IMR-90 (cell line): ENCODE data around the gene F10. TPM values are rescaled to one million over a fixed set of nuclear protein-coding genes. Genes with fewer than 3 reads are reported as not detected.
A peak's percentile ranks its signal among the peaks of the same experiment; 100 is the strongest.

Experiments
- ATAC-seq: fragments of 200-7000 bp; cut with Tn5 transposase; 2 replicates; pipeline ENCODE4 v1.9.1; 2020; ENCODE audit warnings: low read depth, mild to moderate bottlenecking, moderate library complexity
- BruUV-seq: library from RNA; stranded (reverse); fragments of 400-500 nt; replicated peaks from 2 replicates; lab custom pipeline; 2021; lab: Mats Ljungman, UMichigan
- CTCF ChIA-PET: fragments of 300-600 bp; formaldehyde crosslinking; extraction: SDS; loops from one replicate; lab custom pipeline; 2021; ENCODE audit warnings: antibody characterized with exemption; lab: Yijun Ruan, JAX
- POLR2A ChIA-PET: fragments of 300-600 bp; sonication (Branson Sonifier 250); formaldehyde crosslinking; loops from one replicate; lab custom pipeline; 2022; ENCODE audit warnings: antibody characterized with exemption; ENCODE audit not compliant: unreplicated experiment; lab: Charles Lee
- DNase-seq: peaks from one replicate; pipeline ENCODE4 v3.0.0; 2013
- H2AFZ ChIP-seq: replicated peaks from 2 replicates; pipeline ENCODE3; 2013; ENCODE audit warnings: low read length, mild to moderate bottlenecking; ENCODE audit not compliant: poor library complexity
- H2AK5ac ChIP-seq: 2 replicates; pipeline ENCODE4 v1.6.1; 2013; ENCODE audit warnings: low read depth, low read length, inconsistent platforms
- H2AK9ac ChIP-seq: replicated peaks from 2 replicates; pipeline ENCODE3; 2013; ENCODE audit warnings: mild to moderate bottlenecking, low read depth, low read length, moderate library complexity; ENCODE audit not compliant: poor library complexity
- H2BK120ac ChIP-seq: 2 replicates; pipeline ENCODE4 v1.6.1; 2013; ENCODE audit warnings: low read depth, low read length, inconsistent platforms
- H2BK15ac ChIP-seq: 3 replicates; pipeline ENCODE4 v1.6.1; 2013; ENCODE audit warnings: low read depth, low read length, inconsistent platforms
- H2BK20ac ChIP-seq: 2 replicates; pipeline ENCODE4 v1.6.1; 2013; ENCODE audit warnings: low read depth, mild to moderate bottlenecking, inconsistent platforms, low read length, moderate library complexity
- H2BK5ac ChIP-seq: 2 replicates; pipeline ENCODE4 v1.6.1; 2013; ENCODE audit warnings: mild to moderate bottlenecking, low read depth, low read length, inconsistent platforms; ENCODE audit not compliant: poor library complexity, severe bottlenecking
- H3K14ac ChIP-seq: replicated peaks from 2 replicates; pipeline ENCODE4 v1.6.1; 2013; ENCODE audit warnings: low read depth, low read length, inconsistent platforms
- H3K18ac ChIP-seq: 2 replicates; pipeline ENCODE4 v1.6.1; 2013; ENCODE audit warnings: low read depth, low read length, control low read depth
- H3K23ac ChIP-seq: 2 replicates; pipeline ENCODE4 v1.6.1; 2013; ENCODE audit warnings: low read depth, low read length, inconsistent platforms
- H3K27ac ChIP-seq: 2 replicates; pipeline ENCODE4 v1.5.1; 2013; ENCODE audit warnings: mild to moderate bottlenecking, control low read depth, low read length; ENCODE audit not compliant: insufficient read depth
- H3K27me3 ChIP-seq: 2 replicates; pipeline ENCODE4 v1.6.1; 2013; ENCODE audit warnings: low read length; ENCODE audit not compliant: control insufficient read depth, insufficient read depth
- H3K36me3 ChIP-seq: 2 replicates; pipeline ENCODE4 v1.6.1; 2013; ENCODE audit warnings: low read length, mixed read lengths; ENCODE audit not compliant: control insufficient read depth, insufficient read depth
- H3K4ac ChIP-seq: 2 replicates; pipeline ENCODE4 v1.6.1; 2013; ENCODE audit warnings: low read depth, low read length, inconsistent platforms
- H3K4me1 ChIP-seq: 2 replicates; pipeline ENCODE4 v1.6.1; 2013; ENCODE audit warnings: low read length, mixed read lengths; ENCODE audit not compliant: control insufficient read depth, insufficient read depth
- H3K4me2 ChIP-seq: 2 replicates; pipeline ENCODE4 v1.6.1; 2013; ENCODE audit warnings: low read depth, mild to moderate bottlenecking, control low read depth, low read length, moderate library complexity
- H3K4me3 ChIP-seq: 2 replicates; pipeline ENCODE4 v1.5.1; 2013; ENCODE audit warnings: low read depth, mild to moderate bottlenecking, control low read depth, low read length, moderate library complexity; ENCODE audit not compliant: insufficient read depth
- H3K56ac ChIP-seq: 2 replicates; pipeline ENCODE4 v1.6.1; 2013; ENCODE audit warnings: low read length, inconsistent platforms; ENCODE audit not compliant: insufficient read depth; ENCODE audit errors: extremely low read depth
- H3K79me1 ChIP-seq, 2 experiments: 2 replicates each; pipeline ENCODE4 v1.6.1; 2013; ENCODE audit warnings: low read length in 2 of 2, inconsistent platforms in 1 of 2, low read depth in 1 of 2
- H3K9ac ChIP-seq: 2 replicates; pipeline ENCODE4 v1.6.1; 2013; ENCODE audit warnings: low read depth, low read length, control low read depth
- H3K9me1 ChIP-seq: 2 replicates; pipeline ENCODE4 v1.6.1; 2013; ENCODE audit warnings: low read length, inconsistent platforms; ENCODE audit not compliant: insufficient read depth
- H3K9me3 ChIP-seq: 2 replicates; pipeline ENCODE4 v1.6.1; 2013; ENCODE audit warnings: low read length; ENCODE audit not compliant: control insufficient read depth, insufficient read depth
- H4K20me1 ChIP-seq: 2 replicates; pipeline ENCODE4 v1.6.1; 2013; ENCODE audit warnings: low read length, inconsistent platforms; ENCODE audit not compliant: insufficient read depth
- H4K5ac ChIP-seq: 2 replicates; pipeline ENCODE4 v1.6.1; 2013; ENCODE audit warnings: mild to moderate bottlenecking, low read depth, low read length, control low read depth
- H4K8ac ChIP-seq, 2 experiments: 2 replicates each; pipeline ENCODE4 v1.6.1; 2013; ENCODE audit warnings: low read depth in 2 of 2, low read length in 2 of 2, control low read depth in 1 of 2, inconsistent platforms in 1 of 2
- H4K91ac ChIP-seq: 2 replicates; pipeline ENCODE4 v1.6.1; 2013; ENCODE audit warnings: low read depth, low read length, inconsistent platforms; ENCODE audit not compliant: insufficient read depth
- BHLHE40 ChIP-seq: fragments of 150-350 bp; IDR thresholded peaks from 2 replicates; pipeline ENCODE4 v1.6.1; 2016; ENCODE audit warnings: mild to moderate bottlenecking, low read depth, low read length
- CEBPB ChIP-seq: IDR thresholded peaks from 2 replicates; pipeline ENCODE4 v1.6.1; 2012; ENCODE audit warnings: low read depth, low read length, improper control_type of control experiment
- CHD1 ChIP-seq: IDR thresholded peaks from 2 replicates; pipeline ENCODE4 v1.6.1; 2012; ENCODE audit warnings: low read depth, low read length, improper control_type of control experiment
- CTCF ChIP-seq: conservative IDR thresholded peaks from 2 replicates; pipeline ENCODE4 v1.5.1; 2012; ENCODE audit warnings: mild to moderate bottlenecking, low read depth, low read length, improper control_type of control experiment
- ELK1 ChIP-seq: fragments of 150-350 bp; IDR thresholded peaks from 2 replicates; pipeline ENCODE4 v1.6.1; 2016; ENCODE audit warnings: low read depth, mild to moderate bottlenecking, low read length, moderate library complexity, borderline replicate concordance
- FOS ChIP-seq: fragments of 150-350 bp; IDR thresholded peaks from 2 replicates; pipeline ENCODE4 v1.6.1; 2016; ENCODE audit warnings: low read depth, low read length
- MAFK ChIP-seq: IDR thresholded peaks from 2 replicates; pipeline ENCODE4 v1.6.1; 2012; ENCODE audit warnings: low read depth, low read length, improper control_type of control experiment
- MAZ ChIP-seq: IDR thresholded peaks from 2 replicates; pipeline ENCODE4 v1.6.1; 2012; ENCODE audit warnings: low read depth, mild to moderate bottlenecking, low read length, improper control_type of control experiment, moderate library complexity, borderline replicate concordance
- MXI1 ChIP-seq: IDR thresholded peaks from 2 replicates; pipeline ENCODE4 v1.6.1; 2012; ENCODE audit warnings: low read depth, mild to moderate bottlenecking, low read length, moderate library complexity, borderline replicate concordance
- NFE2L2 ChIP-seq: fragments of 150-350 bp; IDR thresholded peaks from 2 replicates; pipeline ENCODE4 v1.6.1; 2016; ENCODE audit warnings: low read depth, mild to moderate bottlenecking, low read length
- POLR2A ChIP-seq: IDR thresholded peaks from 2 replicates; pipeline ENCODE4 v1.6.1; 2012; ENCODE audit warnings: mild to moderate bottlenecking, low read depth, low read length
- RCOR1 ChIP-seq: IDR thresholded peaks from 2 replicates; pipeline ENCODE4 v1.6.1; 2012; ENCODE audit warnings: mild to moderate bottlenecking, low read length, improper control_type of control experiment; ENCODE audit not compliant: insufficient replicate concordance
- RFX5 ChIP-seq: IDR thresholded peaks from 2 replicates; pipeline ENCODE4 v1.8.0; 2012; ENCODE audit warnings: low read depth, mild to moderate bottlenecking, low read length, moderate library complexity
- SMC3 ChIP-seq: fragments of 150-350 bp; IDR thresholded peaks from 2 replicates; pipeline ENCODE4 v1.6.1; 2016; ENCODE audit warnings: low read depth, mild to moderate bottlenecking, antibody characterized with exemption, low read length, moderate library complexity
- WGBS, 2 experiments: methylation state at CpG; one replicate each; pipeline versions ENCODE4 v1.1.5 to v1.1.7; 2013; ENCODE audit warnings: missing lambda C conversion rate in 2 of 2; ENCODE audit not compliant: insufficient read length in 1 of 2; ENCODE audit errors: extremely low coverage in 2 of 2; 5-methylcytosine and 5-hydroxymethylcytosine counted together
- dilution Hi-C: fragments of 300-500 bp; cut with HindIII; formaldehyde crosslinking; loops from one replicate; pipeline ENCODE4 v1.14.3; 2018; ENCODE audit warnings: low sequenced_read_pairs; ENCODE audit not compliant: unreplicated experiment
- in situ Hi-C: fragments of 300-500 bp; cut with MboI; formaldehyde crosslinking; loops from 3 replicates; pipeline ENCODE4 v1.14.3; 2019; ENCODE audit warnings: low sequenced_read_pairs, inconsistent platforms, mixed read lengths
- intact Hi-C: fragments of 100-400 bp; cut with micrococcal nuclease; formaldehyde crosslinking; loops from 2 replicates; pipeline ENCODE4 v1.10.0; 2022
- polyA plus RNA-seq, 3 experiments: library from polyadenylated mRNA; depleted of rRNA; stranded (reverse); fragments of >200 nt; gene quantifications; 2 replicates each; pipeline ENCODE4 v1.2.3, GENCODE V29; 2012; ENCODE audit warnings: low replicate concordance in 1 of 3
- total RNA-seq: library from RNA; depleted of rRNA; stranded (reverse); fragments of >200 nt; gene quantifications from 2 replicates; pipeline ENCODE4 v1.2.3, GENCODE V29; 2012

F10 gene
- total and polyA plus RNA-seq, 2 of the 4 experiments (the other 2 are of a cell fraction), result 9.1 to 19.5 TPM

DNA sequence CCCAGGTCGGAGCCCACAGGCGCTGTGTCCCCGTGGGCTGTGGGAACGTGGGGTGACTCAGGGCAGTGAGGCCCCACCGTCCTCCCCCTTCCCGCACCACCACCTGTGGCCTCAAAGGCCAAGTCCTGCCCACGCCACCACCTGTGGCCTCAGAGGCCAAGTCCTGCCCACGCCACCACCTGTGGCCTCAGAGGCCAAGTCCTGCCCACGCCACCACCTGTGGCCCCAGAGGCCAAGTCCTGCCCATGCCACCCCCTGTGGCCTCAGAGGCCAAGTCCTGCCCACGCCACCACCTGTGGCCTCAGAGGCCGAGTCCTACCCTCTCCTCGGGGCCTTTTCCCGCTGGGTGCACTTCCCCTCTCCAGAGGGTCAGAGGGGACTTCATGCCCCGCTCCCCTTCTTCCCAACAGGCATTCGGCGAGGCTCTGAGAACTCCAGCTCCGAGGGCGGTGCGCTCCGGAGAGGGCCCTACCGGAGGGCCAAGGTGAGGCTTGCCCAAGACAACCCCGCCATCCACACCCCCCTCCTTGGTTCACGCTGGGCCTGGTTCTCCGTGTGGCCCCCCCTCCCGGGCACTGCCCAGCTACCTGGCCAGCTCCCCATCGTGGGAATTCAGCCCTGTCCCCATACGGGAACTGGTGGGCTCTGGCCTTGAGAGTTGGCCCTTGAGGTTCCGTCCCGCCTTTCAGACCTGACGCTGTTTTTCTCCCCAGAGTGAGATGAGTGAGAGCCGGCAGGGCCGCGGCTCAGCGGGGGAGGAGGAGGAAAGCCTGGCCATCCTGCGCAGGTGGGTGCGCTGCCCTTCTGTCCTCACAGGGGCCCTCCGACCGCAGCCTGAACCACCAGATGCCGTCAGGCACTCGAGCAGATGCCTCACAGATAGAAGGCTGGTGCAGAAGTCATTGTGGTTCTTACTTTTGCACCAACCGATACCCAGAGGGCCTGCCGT lies 44.4 kb upstream of the F10 start:
- Histone ChIP-seq H2BK5ac (no peak overlapping the region), H3K9ac (no peak overlapping the region), H2AK9ac (no peak overlapping the region), H2BK120ac (no peak overlapping the region), H2BK20ac (no peak overlapping the region), H3K4me1 (no peaks in the 10 kb centered on the region; the same call in 1 of the 2 replicates), H2AFZ (peak overlapping the region; percentile 8), H3K9me1 (no peaks in the 10 kb centered on the region), H3K4me2 (no peak overlapping the region), H2AK5ac (no peak overlapping the region), H4K5ac (no peak overlapping the region), H3K36me3 (no peaks in the 10 kb centered on the region), H3K4ac (no peak overlapping the region), H4K20me1 (no peaks in the 10 kb centered on the region), H3K79me1 (no peaks in the 10 kb centered on the region), H4K8ac (no peak overlapping the region), H2BK15ac (no peak overlapping the region), H4K91ac (no peak overlapping the region), H3K14ac (no peak overlapping the region), H3K4me3 (no peak overlapping the region), H3K18ac (no peak overlapping the region), H3K23ac (no peak overlapping the region), H3K9me3 (no peaks in the 10 kb centered on the region), H3K27ac (no peak overlapping the region), H3K56ac (no peak overlapping the region), H3K27me3 (peaks cover 25% of the 10 kb centered on the region)
- CTCF ChIA-PET, result no interaction called here
- ATAC-seq (no peak), DNase-seq (no peak)
- BruUV-seq, result no TSS peak
- no peak for TF ChIP-seq BHLHE40
- TF ChIP-seq SMC3, result no peak
- no peak for TF ChIP-seq MAZ
- no peak for TF ChIP-seq NFE2L2
- TF ChIP-seq CEBPB, result no peak
- TF ChIP-seq MXI1, result no peak
- TF ChIP-seq RCOR1, result no peak
- TF ChIP-seq ELK1, result no peak
- TF ChIP-seq RFX5, result no peak
- no peak for TF ChIP-seq MAFK
- no peak for TF ChIP-seq POLR2A
- no peak for TF ChIP-seq FOS
- TF ChIP-seq CTCF, result no peak
- TF ChIP-seq CHD1, result no peak
- 83% methylated on average over 23 of the region's 42 CpGs; no CpG with 5 or more reads in 1 of the 2 experiments for WGBS, 2 experiments
- in situ Hi-C loops (no loop called here), dilution Hi-C loops (no loop called here), intact Hi-C loops (no loop called here)
- POLR2A ChIA-PET, result no interaction called here
